HCT116 (cell line): ENCODE results near the gene AXIN1. TPM values are rescaled to one million over a fixed set of nuclear protein-coding genes. Genes with fewer than 3 reads are reported as not detected.

ENCODE experiments used
- ATAC-seq: fragments of 200-7000 bp; cut with Tn5 transposase; 2 replicates; pipeline ENCODE4 v1.9.1; 2020; ENCODE audit warnings: mild to moderate bottlenecking, moderate library complexity
- BruUV-seq: library from RNA; stranded (reverse); fragments of 400-500 nt; replicated peaks from 2 replicates; lab custom pipeline; 2021; lab: Mats Ljungman, UMichigan
- CTCF ChIA-PET: fragments of 300-600 bp; sonication (Branson Sonifier 250); formaldehyde crosslinking; loops from one replicate; lab custom pipeline; 2021; ENCODE audit warnings: antibody characterized with exemption; lab: Charles Lee
- POLR2A ChIA-PET: fragments of 300-600, 350-600 bp; sonication (Branson Sonifier 250); formaldehyde crosslinking; loops from one replicate; lab custom pipeline; 2021; ENCODE audit warnings: antibody characterized with exemption; lab: Charles Lee
- RAD21 ChIA-PET, 2 experiments: fragments of 300-600 bp; sonication (Branson Sonifier 250); formaldehyde crosslinking; loops; one replicate each; lab custom pipeline; 2023; ENCODE audit warnings: low total read pairs in 2 of 2; ENCODE audit not compliant: uncharacterized antibody in 2 of 2, unreplicated experiment in 2 of 2, low non-redundant PET in 1 of 2; lab: Charles Lee
- DNase-seq: peaks from one replicate; pipeline ENCODE4 v3.0.0-alpha.2; 2010; ENCODE audit warnings: low read depth, low spot score
- H2AFZ ChIP-seq: fragments of 200-600 bp; shearing (Covaris generic), sonication (generic); 2 replicates; pipeline ENCODE4 v1.6.1; 2017; ENCODE audit warnings: low read depth, mixed run types, mixed read lengths, antibody characterized with exemption, low read length; ENCODE audit not compliant: poor library complexity, severe bottlenecking
- H3K27ac ChIP-seq: 2 replicates; pipeline ENCODE4 v1.5.1; 2012; ENCODE audit warnings: low read depth, low read length
- H3K27me3 ChIP-seq: fragments of 200-600 bp; sonication (generic); 2 replicates; pipeline ENCODE4 v1.6.1; 2016; ENCODE audit warnings: mixed run types, low read length, mixed read lengths; ENCODE audit not compliant: insufficient read depth
- H3K36me3 ChIP-seq, 2 experiments: fragments of 200-500 bp in 1 of 2; fragments of 200-600 bp in 1 of 2; sonication (Bioruptor generic) in 1 of 2; sonication (generic) in 1 of 2; 2 replicates each; pipeline versions ENCODE4 v1.5.1 to v1.6.1; 2014 to 2016; ENCODE audit warnings: low read length in 2 of 2, inconsistent platforms in 1 of 2, mixed read lengths in 1 of 2, mixed run types in 1 of 2; ENCODE audit not compliant: insufficient read depth in 2 of 2, control insufficient read depth in 1 of 2
- H3K4me1 ChIP-seq, 2 experiments: fragments of 200-600 bp in 1 of 2; sonication (generic) in 1 of 2; 2 replicates each; pipeline versions ENCODE4 v1.5.1 to v1.6.1; 2012 to 2017; ENCODE audit warnings: low read length in 2 of 2, inconsistent platforms in 1 of 2, mild to moderate bottlenecking in 1 of 2, mixed read lengths in 1 of 2, mixed run types in 1 of 2, moderate library complexity in 1 of 2; ENCODE audit not compliant: insufficient read depth in 2 of 2, control insufficient read depth in 1 of 2
- H3K4me2 ChIP-seq: fragments of 200-600 bp; sonication (generic); 2 replicates; pipeline ENCODE4 v1.6.1; 2017; ENCODE audit warnings: mixed run types, low read length, mixed read lengths
- H3K4me3 ChIP-seq, 2 experiments: fragments of 200-600 bp in 1 of 2; sonication (generic) in 1 of 2; replicated peaks in 1 of 2; 2 replicates each; pipeline ENCODE4 v1.5.1; 2011 to 2016; ENCODE audit warnings: low read length in 2 of 2, control low read depth in 1 of 2, low read depth in 1 of 2, mild to moderate bottlenecking in 1 of 2, mixed read lengths in 1 of 2, mixed run types in 1 of 2
- H3K79me2 ChIP-seq: fragments of 200-600 bp; sonication (generic); 2 replicates; pipeline ENCODE4 v1.6.1; 2017; ENCODE audit warnings: mild to moderate bottlenecking, mixed run types, low read length, moderate library complexity, mixed read lengths; ENCODE audit not compliant: insufficient read depth
- H3K9ac ChIP-seq: fragments of 200-600 bp; sonication (generic); 2 replicates; pipeline ENCODE4 v1.6.1; 2016; ENCODE audit warnings: low read length, mixed read lengths
- H3K9me2 ChIP-seq: fragments of 200-600 bp; sonication (generic), shearing (Covaris generic); 2 replicates; pipeline ENCODE4 v1.6.1; 2017; ENCODE audit warnings: mixed run types, mild to moderate bottlenecking, moderate library complexity; ENCODE audit not compliant: insufficient read depth
- H3K9me3 ChIP-seq, 2 experiments: fragments of 200-500 bp in 1 of 2; fragments of 200-600 bp in 1 of 2; sonication (Bioruptor generic) in 1 of 2; sonication (generic) in 1 of 2; 2 replicates each; pipeline ENCODE4 v1.6.1; 2014 to 2017; ENCODE audit warnings: low read length in 2 of 2, mixed read lengths in 2 of 2, inconsistent platforms in 1 of 2, low read depth in 1 of 2, mild to moderate bottlenecking in 1 of 2, mixed run types in 1 of 2, moderate library complexity in 1 of 2; ENCODE audit not compliant: control insufficient read depth in 1 of 2, insufficient read depth in 1 of 2
- H4K20me1 ChIP-seq: fragments of 200-600 bp; sonication (generic), shearing (Covaris generic); 2 replicates; pipeline ENCODE4 v1.6.1; 2017; ENCODE audit warnings: mixed run types, mild to moderate bottlenecking, moderate library complexity; ENCODE audit not compliant: insufficient read depth
- CBX3 ChIP-seq: IDR thresholded peaks from 2 replicates; pipeline ENCODE4 v1.6.1; 2012; ENCODE audit warnings: low read depth
- CEBPB ChIP-seq: IDR thresholded peaks from 2 replicates; pipeline ENCODE4 v1.6.1; 2012; ENCODE audit warnings: low read depth
- EGR1 ChIP-seq: IDR thresholded peaks from 2 replicates; pipeline ENCODE4 v1.6.1; 2012; ENCODE audit warnings: low read depth
- ELF1 ChIP-seq: IDR thresholded peaks from 2 replicates; pipeline ENCODE4 v1.6.1; 2012; ENCODE audit warnings: low read depth, borderline replicate concordance
- EZH2phosphoT487 ChIP-seq: fragments of 200-600 bp; IDR thresholded peaks from 2 replicates; pipeline ENCODE4 v1.6.1; 2018; ENCODE audit warnings: antibody characterized with exemption, borderline replicate concordance
- RAD21 ChIP-seq: IDR thresholded peaks from 2 replicates; pipeline ENCODE4 v1.6.1; 2012; ENCODE audit warnings: low read depth, mild to moderate bottlenecking
- REST ChIP-seq: IDR thresholded peaks from 2 replicates; pipeline ENCODE4 v1.6.1; 2012; ENCODE audit warnings: low read depth
- SP1 ChIP-seq: IDR thresholded peaks from 2 replicates; pipeline ENCODE4 v1.6.1; 2012; ENCODE audit warnings: low read depth
- TCF7L2 ChIP-seq: IDR thresholded peaks from 2 replicates; pipeline ENCODE4 v1.7.0; 2011; ENCODE audit warnings: borderline replicate concordance, inconsistent platforms; ENCODE audit not compliant: insufficient read depth, insufficient read length; ENCODE audit errors: extremely low read depth
- YY1 ChIP-seq: IDR thresholded peaks from 2 replicates; pipeline ENCODE4 v1.6.1; 2011; ENCODE audit warnings: low read length, low read depth, moderate library complexity, mild to moderate bottlenecking; ENCODE audit not compliant: insufficient replicate concordance; ENCODE audit errors: extremely low read depth
- ZNF274 ChIP-seq: fragments of 200-500 bp; sonication (Bioruptor generic); IDR thresholded peaks from 2 replicates; pipeline ENCODE4 v1.6.1; 2014; ENCODE audit warnings: mild to moderate bottlenecking, low read depth, low read length, inconsistent platforms
- intact Hi-C: fragments of 100-400 bp; cut with micrococcal nuclease; formaldehyde crosslinking; loops from 2 replicates; pipeline ENCODE4 v1.10.0; 2022
- total RNA-seq: library from RNA; stranded (reverse); gene quantifications from one replicate; pipeline ENCODE4 v1.2.1, GENCODE V29; 2021; ENCODE audit not compliant: unreplicated experiment
- TF ChIP-seq, protein P1 (sequence below): IDR thresholded peaks from 2 replicates; pipeline ENCODE4 v1.6.1; 2012

Gene AXIN1
- total RNA-seq, 1 experiment from 2014 or later = 20.2 TPM

DNA sequence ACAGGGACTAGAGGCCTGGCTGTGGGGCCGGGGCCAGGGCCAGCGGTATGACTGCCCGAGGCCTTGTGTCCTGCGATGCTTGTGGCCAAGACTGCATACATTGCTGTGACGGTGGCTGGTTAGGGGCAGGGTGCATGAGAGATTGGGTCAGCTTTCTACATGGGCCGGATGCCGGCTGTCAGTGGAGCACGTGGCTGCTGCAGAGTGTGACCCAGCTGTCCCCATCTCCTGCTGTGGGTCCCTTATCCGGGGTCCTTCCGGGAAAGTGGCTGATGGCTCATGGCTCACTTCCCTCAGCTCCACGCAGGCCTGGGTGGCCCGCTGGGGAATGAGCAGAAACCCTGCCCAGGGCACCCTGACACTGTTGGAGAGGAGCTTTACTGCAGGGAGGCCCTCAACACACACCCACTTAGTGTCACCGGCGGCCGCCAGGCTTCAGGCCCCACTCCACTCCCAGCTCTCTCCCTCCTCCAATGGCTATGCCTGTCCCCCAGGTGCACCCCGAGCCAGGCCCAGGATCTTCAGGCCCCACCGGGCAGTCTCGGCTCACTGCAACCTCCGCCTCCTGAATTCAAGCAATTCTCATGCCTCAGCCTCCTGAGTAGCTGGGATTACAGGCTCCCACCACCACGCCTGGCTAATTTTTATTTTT lies 76.0 kb downstream of the AXIN1 start:
- no TSS peak for BruUV-seq
- H3K4me2 ChIP-seq = no peak overlapping the region
- H3K36me3 ChIP-seq = no peaks in the 10 kb centered on the region
- H2AFZ ChIP-seq = no peak overlapping the region
- ChIA-PET CTCF (no interaction called here), RAD21 (no interaction called here), POLR2A (no interaction called here)
- no peak overlapping the region for H3K4me3 ChIP-seq
- no peaks in the 10 kb centered on the region for H3K9me3 ChIP-seq
- H3K27me3 ChIP-seq = no peaks in the 10 kb centered on the region
- no peak for TF ChIP-seq RAD21
- TF ChIP-seq EGR1 = no peak
- no peak for TF ChIP-seq CBX3
- no peak for TF ChIP-seq CEBPB
- no peak for TF ChIP-seq TCF7L2
- TF ChIP-seq REST = no peak
- TF ChIP-seq SP1 = no peak
- TF ChIP-seq ZNF274 = no peak
- no peak for TF ChIP-seq EZH2phosphoT487
- no peak for TF ChIP-seq ELF1
- TF ChIP-seq, protein P1, sequence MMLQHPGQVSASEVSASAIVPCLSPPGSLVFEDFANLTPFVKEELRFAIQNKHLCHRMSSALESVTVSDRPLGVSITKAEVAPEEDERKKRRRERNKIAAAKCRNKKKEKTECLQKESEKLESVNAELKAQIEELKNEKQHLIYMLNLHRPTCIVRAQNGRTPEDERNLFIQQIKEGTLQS = no peak
- TF ChIP-seq YY1 = no peak
- no peak overlapping the region for H3K9ac ChIP-seq
- H4K20me1 ChIP-seq = no peaks in the 10 kb centered on the region
- DNase-seq = no peak
- no peaks in the 10 kb centered on the region for H3K4me1 ChIP-seq
- H3K27ac ChIP-seq = no peak overlapping the region
- intact Hi-C loops = no loop called here
- no peaks in the 10 kb centered on the region for H3K79me2 ChIP-seq
- H3K9me2 ChIP-seq = no peaks in the 10 kb centered on the region
- ATAC-seq = no peak
